Measurements from ENCODE around the gene FKBP5.
A peak's percentile ranks its signal among the peaks of the same experiment; 100 is the strongest.

GRCh38 chr6:35583893-35584688, 104.6 kb downstream of the FKBP5 start:
- TF ChIP-seq POLR2AphosphoS5 (IDR thresholded peaks at IDR 0.05) (peak; percentile 57), POLR2A (IDR thresholded peaks at IDR 0.05) (peak in 1 of 2 donors; percentile 12)

All from gastroesophageal sphincter (tissue), 2 donors.